AG04450 (cell line): ENCODE data around the gene PADI6. TPM values are rescaled to one million over a fixed set of nuclear protein-coding genes. Genes with fewer than 3 reads are reported as not detected.

Experiments used
- CTCF ChIA-PET: fragments of 300-600, 350-600 bp; formaldehyde crosslinking; extraction: SDS; loops from one replicate; lab custom pipeline; 2022; ENCODE audit warnings: antibody characterized with exemption, inconsistent platforms; lab: Charles Lee
- POLR2A ChIA-PET: fragments of 350-600 bp; formaldehyde crosslinking; extraction: SDS; loops from one replicate; lab custom pipeline; 2021; ENCODE audit warnings: antibody characterized with exemption, inconsistent platforms; lab: Yijun Ruan, JAX
- DNase-seq: peaks from one replicate; pipeline ENCODE4 v3.0.0-alpha.2; 2011; ENCODE audit warnings: low read depth, low spot score
- H3K27ac ChIP-seq: one replicate; pipeline ENCODE4 v1.5.1; 2012; ENCODE audit warnings: low read depth, low read length, control low read depth
- H3K27me3 ChIP-seq: one replicate; pipeline ENCODE4 v1.6.0; 2012; ENCODE audit warnings: low read length; ENCODE audit not compliant: control insufficient read depth, insufficient read depth
- H3K4me3 ChIP-seq: 2 replicates; pipeline ENCODE4 v1.5.1; 2011; ENCODE audit warnings: mild to moderate bottlenecking, low read depth, low read length, control low read depth
- H3K9me3 ChIP-seq: 2 replicates; pipeline ENCODE4 v1.5.1; 2012; ENCODE audit warnings: low read length; ENCODE audit not compliant: control insufficient read depth, insufficient read depth
- CTCF ChIP-seq: IDR thresholded peaks from 2 replicates; pipeline ENCODE4 v1.5.1; 2011; ENCODE audit warnings: low read depth, low read length, control low read depth, inconsistent platforms
- polyA plus RNA-seq: library from polyadenylated mRNA; depleted of rRNA; stranded (reverse); fragments of >200 nt; gene quantifications from 2 replicates; pipeline ENCODE4 v1.2.3, GENCODE V29; 2011

The PADI6 gene
- polyA plus RNA-seq, 1 experiment, result not detected

- CTCF ChIA-PET, result interaction anchor here (0.9 to 1.6 kb wide), 3 partner anchors 17 to 205 kb away, joined by 3 to 5 read pairs (median 3); no protein-coding TSS in a partner anchor
Observed at GRCh38 chr1:17401841-17402240, 29.8 kb downstream of the PADI6 start.

GRCh38 chr1:17403081-17403480, 31.1 kb downstream of the PADI6 start:
- Histone ChIP-seq H3K27ac (no peak overlapping the region), H3K4me3 (no peak overlapping the region), H3K9me3 (no peaks in the 10 kb centered on the region), H3K27me3 (no peaks in the 10 kb centered on the region)
- ChIA-PET POLR2A (no interaction called here), CTCF (interaction anchor here (1.0 to 1.8 kb wide), 3 partner anchors 166 to 277 kb away, joined by 3 to 7 read pairs (median 6); no protein-coding TSS in a partner anchor)
- DNase-seq, result no peak
- no peak for TF ChIP-seq CTCF

More at GRCh38 chr1:17401841-17402240, 29.8 kb downstream of the PADI6 start:
- TF ChIP-seq CTCF, result no peak
- H3K9me3 ChIP-seq, result no peaks in the 10 kb centered on the region
- peaks cover 1% of the 10 kb centered on the region for H3K27me3 ChIP-seq
- POLR2A ChIA-PET, result no interaction called here
- no peak overlapping the region for H3K27ac ChIP-seq
- no peak for DNase-seq
- no peak overlapping the region for H3K4me3 ChIP-seq

GRCh38 chr1:17404034-17404684, 32.2 kb downstream of the PADI6 start:
- H3K4me3 ChIP-seq, result no peak overlapping the region
- no peak overlapping the region for H3K27ac ChIP-seq
- ChIA-PET CTCF (interaction anchor here (0.7 to 2.7 kb wide), 6 partner anchors 8 to 344 kb away, joined by 3 to 9 read pairs (median 6); no protein-coding TSS in a partner anchor), POLR2A (no interaction called here)
- H3K27me3 ChIP-seq, result no peaks in the 10 kb centered on the region
- no peaks in the 10 kb centered on the region for H3K9me3 ChIP-seq
- no peak for TF ChIP-seq CTCF
- DNase-seq, result no peak

GRCh38 chr1:17404820-17405219, 32.8 kb downstream of the PADI6 start:
- CTCF ChIA-PET, result interaction anchor here (0.7 to 2.7 kb wide), 7 partner anchors 8 to 345 kb away, joined by 3 to 9 read pairs (median 3); no protein-coding TSS in a partner anchor
- Histone ChIP-seq H3K27me3 (no peaks in the 10 kb centered on the region), H3K9me3 (no peaks in the 10 kb centered on the region), H3K27ac (no peak overlapping the region), H3K4me3 (no peak overlapping the region)
- DNase-seq, result no peak
- POLR2A ChIA-PET, result no interaction called here
- TF ChIP-seq CTCF, result no peak
